ENCODE data around the gene GREB1L. TPM values are rescaled to one million over a fixed set of nuclear protein-coding genes. Genes with fewer than 3 reads are reported as not detected.

Gene GREB1L
- total and polyA plus RNA-seq, 2 of the 13 experiments (the other 11 are each of a cell fraction or from before 2014, with no cell fraction given): 0.17 to 0.66 TPM

- DNase-seq (ENCODE audit: low spot score): no peak
- Histone ChIP-seq H3K4me3 (replicated peaks in 1 of 3; ENCODE audit: insufficient read depth in 1 of 3, low read depth in 2 of 3, low read length in 3 of 3) (no peak overlapping the region), H3K9ac (ENCODE audit: insufficient read depth, low read depth, low read length) (no peak overlapping the region), H4K20me1 (ENCODE audit: insufficient read depth, low read length) (no peaks in the 10 kb centered on the region), H3K79me2 (ENCODE audit: insufficient read depth, low read length) (no peaks in the 10 kb centered on the region), H3K4me1 (ENCODE audit: insufficient read depth, low read length) (no peaks in the 10 kb centered on the region), H3K27ac (ENCODE audit: extremely low read length, insufficient read depth, low read length) (no peak overlapping the region), H3K9me3 (ENCODE audit: low read length) (no peaks in the 10 kb centered on the region), H3K4me2 (ENCODE audit: low read depth, low read length) (no peak overlapping the region), H3K27me3 (ENCODE audit: control insufficient read depth in 1 of 2, insufficient read depth in 2 of 2, low read length in 2 of 2) (no peaks in the 10 kb centered on the region; a peak in 1 of 5 replicates), H2AFZ (ENCODE audit: low read length) (no peak overlapping the region), H3K36me3 (replicated peaks in 1 of 2; ENCODE audit: control insufficient read depth in 1 of 2, insufficient read depth in 2 of 2, low read length in 2 of 2) (no peaks in the 10 kb centered on the region)
- no peak for TF ChIP-seq U2AF2 (IDR thresholded peaks at IDR 0.05; ENCODE audit: low read depth, low read length)
- TF ChIP-seq EP300 (IDR thresholded peaks at IDR 0.05; ENCODE audit: low read depth in 2 of 2, low read length in 2 of 2): no peak
- no peak for TF ChIP-seq EP300 (CRISPR knock-in tag; IDR thresholded peaks at IDR 0.05; ENCODE audit: borderline replicate concordance)
- TF ChIP-seq KIAA2018 (CRISPR knock-in tag; IDR thresholded peaks at IDR 0.05; ENCODE audit: borderline replicate concordance): no peak
- no peak for TF ChIP-seq NPAS2 (CRISPR knock-in tag; IDR thresholded peaks at IDR 0.05; ENCODE audit: borderline replicate concordance)
- TF ChIP-seq HES4 (CRISPR knock-in tag; IDR thresholded peaks at IDR 0.05; ENCODE audit: borderline replicate concordance): no peak
- in situ Hi-C loops (cut with HindIII; ENCODE audit: extremely low pct_ligation_motif_present, low pct_unique_long_range_greater_than_20kb): loop anchor here (5.0 kb wide), 1 partner anchor 256 kb away; no protein-coding TSS in a partner anchor
- CTCF ChIA-PET (ENCODE audit: low intra/inter-chr PET ratio, low total read pairs): no interaction called here
- POLR2A ChIA-PET: no interaction called here
- no peak for ATAC-seq
- no peak for FAIRE-seq
- intact Hi-C loops (cut with micrococcal nuclease; ENCODE audit: unreplicated experiment): no loop called here
- no TSS peak for BruUV-seq (replicated peaks)
Measured at GRCh38 chr18:21448299-21448698, 206.3 kb downstream of the GREB1L start.

All from HepG2 (cell line).